Keratinocyte (primary cell): ENCODE results near the gene NTN1. TPM values are rescaled to one million over a fixed set of nuclear protein-coding genes. Genes with fewer than 3 reads are reported as not detected.

ENCODE experiments used
- DNase-seq: peaks from one replicate; pipeline ENCODE4 v3.0.0-alpha.2; 2011; ENCODE audit warnings: low read depth, missing footprints, low spot score
- FAIRE-seq: peaks from 2 replicates; lab custom pipeline; 2011; peaks lifted over from hg19 to GRCh38; lab: Jason Lieb, UNC
- H2AFZ ChIP-seq: 2 replicates; pipeline ENCODE4 v1.6.0; 2012; ENCODE audit warnings: low read length, control low read depth, inconsistent platforms; ENCODE audit not compliant: control insufficient read depth
- H3K27ac ChIP-seq: 2 replicates; pipeline ENCODE4 v1.5.1; 2011; ENCODE audit warnings: low read length; ENCODE audit not compliant: control insufficient read depth, insufficient read depth
- H3K27me3 ChIP-seq: 3 replicates; pipeline ENCODE4 v1.6.0; 2011; ENCODE audit warnings: low read length; ENCODE audit not compliant: control insufficient read depth, insufficient read depth; ENCODE audit errors: extremely low read depth
- H3K36me3 ChIP-seq, 2 experiments: 2 replicates in 1 of 2; 3 replicates in 1 of 2; pipeline ENCODE4 v1.5.1; 2011; ENCODE audit warnings: low read length in 2 of 2, mild to moderate bottlenecking in 1 of 2; ENCODE audit not compliant: control insufficient read depth in 2 of 2, insufficient read depth in 2 of 2; ENCODE audit errors: extremely low read depth in 1 of 2
- H3K4me1 ChIP-seq: 3 replicates; pipeline ENCODE4 v1.5.1; 2011; ENCODE audit warnings: low read length; ENCODE audit not compliant: control insufficient read depth, insufficient read depth; ENCODE audit errors: extremely low read depth
- H3K4me2 ChIP-seq: 3 replicates; pipeline ENCODE4 v1.6.0; 2011; ENCODE audit warnings: low read depth, low read length; ENCODE audit not compliant: control insufficient read depth, insufficient read depth; ENCODE audit errors: extremely low read depth
- H3K4me3 ChIP-seq, 3 experiments: fragments of 200-600 bp in 1 of 3; sonication (generic) in 1 of 3; 2 replicates in 2 of 3; 3 replicates in 1 of 3; pipeline ENCODE4 v1.5.1; 2011 to 2016; ENCODE audit warnings: low read length in 3 of 3, mild to moderate bottlenecking in 3 of 3, control low read depth in 2 of 3, inconsistent platforms in 1 of 3, low read depth in 1 of 3, mixed read lengths in 1 of 3, mixed run types in 1 of 3, moderate library complexity in 1 of 3; ENCODE audit not compliant: control insufficient read depth in 2 of 3, insufficient read depth in 2 of 3; ENCODE audit errors: extremely low read depth in 1 of 3
- H3K79me2 ChIP-seq: 2 replicates; pipeline ENCODE4 v1.6.0; 2012; ENCODE audit warnings: low read length; ENCODE audit not compliant: control insufficient read depth, insufficient read depth
- H3K9ac ChIP-seq: 3 replicates; pipeline ENCODE4 v1.6.0; 2011; ENCODE audit warnings: low read length; ENCODE audit not compliant: control insufficient read depth, insufficient read depth; ENCODE audit errors: extremely low read depth
- H3K9me1 ChIP-seq: 3 replicates; pipeline ENCODE4 v1.6.0; 2011; ENCODE audit warnings: low read length; ENCODE audit not compliant: control insufficient read depth, insufficient read depth; ENCODE audit errors: extremely low read depth
- H3K9me3 ChIP-seq: 2 replicates; pipeline ENCODE4 v1.5.1; 2012; ENCODE audit warnings: low read depth, low read length; ENCODE audit not compliant: control insufficient read depth
- H4K20me1 ChIP-seq: 3 replicates; pipeline ENCODE4 v1.6.0; 2011; ENCODE audit warnings: low read length; ENCODE audit not compliant: control insufficient read depth, insufficient read depth; ENCODE audit errors: extremely low read depth
- EZH2 ChIP-seq: IDR thresholded peaks from one replicate; pipeline ENCODE4 v1.6.1; 2012; ENCODE audit warnings: inconsistent platforms, mild to moderate bottlenecking, low read length, moderate library complexity
- dilution Hi-C: fragments of 300-500 bp; cut with MboI; formaldehyde crosslinking; loops from one replicate; pipeline ENCODE4 v1.7.0; 2020; ENCODE audit warnings: low sequenced_read_pairs; ENCODE audit not compliant: extremely low pct_ligation_motif_present
- polyA plus RNA-seq, 5 experiments: library from polyadenylated mRNA; depleted of rRNA in 3 of 5; stranded (reverse) in 3 of 5; stranded (forward) in 1 of 5; unstranded in 1 of 5; fragments of >200 nt; gene quantifications; 1 replicate in 1 of 5; 2 replicates in 3 of 5; 3 replicates in 1 of 5; pipeline versions ENCODE4 v1.2.1 to v1.2.3, GENCODE V29; 2011 to 2012; ENCODE audit warnings: missing spikeins in 2 of 5, low read depth in 1 of 5, low replicate concordance in 1 of 5
- TF ChIP-seq, protein P1 (sequence below), 3 experiments: IDR thresholded peaks in 1 of 3; conservative IDR thresholded peaks in 1 of 3; optimal IDR thresholded peaks in 1 of 3; 2 replicates in 2 of 3; 3 replicates in 1 of 3; pipeline versions ENCODE3 to v1.5.1; 2011; ENCODE audit warnings: low read length in 3 of 3, mild to moderate bottlenecking in 3 of 3, moderate library complexity in 2 of 3, control low read depth in 1 of 3, inconsistent platforms in 1 of 3; ENCODE audit not compliant: insufficient read depth in 2 of 3; ENCODE audit errors: extremely low read depth in 1 of 3

The NTN1 gene
- polyA plus RNA-seq, 1 donor (not counting 4 experiments of a cell fraction or from before 2014, with no cell fraction given) = 0.10 TPM

- no peak for FAIRE-seq
- no peak overlapping the region for H3K4me3 ChIP-seq
- dilution Hi-C loops = no loop called here
These were observed 34.0 kb downstream of the NTN1 start for GRCh38 chr17:9055281-9055680.

DNA sequence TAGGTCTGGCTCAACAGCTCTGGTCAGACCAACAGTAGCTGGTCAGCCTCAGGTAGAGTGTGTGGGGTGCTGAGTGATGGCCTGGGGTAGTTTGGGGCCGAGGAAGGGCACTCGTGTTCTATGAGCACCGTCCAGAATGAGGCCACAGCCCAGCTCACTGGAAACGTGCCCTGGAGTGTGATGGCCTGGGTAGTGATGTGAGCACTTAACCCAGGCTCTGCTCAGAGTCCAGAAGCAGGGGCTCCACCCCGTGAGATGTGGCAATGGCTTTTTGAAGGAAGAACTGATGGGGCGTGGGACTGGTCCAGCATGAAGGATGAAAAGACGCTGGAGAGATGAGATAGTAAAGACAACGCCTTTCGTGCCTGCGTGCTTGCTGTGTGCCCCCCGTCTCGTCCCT, 35.3 kb downstream of the NTN1 start:
- TF ChIP-seq EZH2 = no peak
- TF ChIP-seq, protein P1, sequence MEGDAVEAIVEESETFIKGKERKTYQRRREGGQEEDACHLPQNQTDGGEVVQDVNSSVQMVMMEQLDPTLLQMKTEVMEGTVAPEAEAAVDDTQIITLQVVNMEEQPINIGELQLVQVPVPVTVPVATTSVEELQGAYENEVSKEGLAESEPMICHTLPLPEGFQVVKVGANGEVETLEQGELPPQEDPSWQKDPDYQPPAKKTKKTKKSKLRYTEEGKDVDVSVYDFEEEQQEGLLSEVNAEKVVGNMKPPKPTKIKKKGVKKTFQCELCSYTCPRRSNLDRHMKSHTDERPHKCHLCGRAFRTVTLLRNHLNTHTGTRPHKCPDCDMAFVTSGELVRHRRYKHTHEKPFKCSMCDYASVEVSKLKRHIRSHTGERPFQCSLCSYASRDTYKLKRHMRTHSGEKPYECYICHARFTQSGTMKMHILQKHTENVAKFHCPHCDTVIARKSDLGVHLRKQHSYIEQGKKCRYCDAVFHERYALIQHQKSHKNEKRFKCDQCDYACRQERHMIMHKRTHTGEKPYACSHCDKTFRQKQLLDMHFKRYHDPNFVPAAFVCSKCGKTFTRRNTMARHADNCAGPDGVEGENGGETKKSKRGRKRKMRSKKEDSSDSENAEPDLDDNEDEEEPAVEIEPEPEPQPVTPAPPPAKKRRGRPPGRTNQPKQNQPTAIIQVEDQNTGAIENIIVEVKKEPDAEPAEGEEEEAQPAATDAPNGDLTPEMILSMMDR (optimal IDR thresholded peaks at IDR 0.05 in 1 of 3, IDR thresholded peaks at IDR 0.05 in 1 of 3, conservative IDR thresholded peaks at IDR 0.05 in 1 of 3; ENCODE audit: extremely low read depth in 1 of 3, insufficient read depth in 2 of 3, low read length in 3 of 3) = no peak
- Histone ChIP-seq H3K9me1 (no peaks in the 10 kb centered on the region), H3K36me3 (no peaks in the 10 kb centered on the region), H3K27me3 (no peaks in the 10 kb centered on the region), H2AFZ (no peak overlapping the region), H3K4me3 (no peak overlapping the region), H4K20me1 (no peaks in the 10 kb centered on the region), H3K79me2 (no peaks in the 10 kb centered on the region), H3K9ac (no peak overlapping the region), H3K4me1 (peaks cover 4% of the 10 kb centered on the region), H3K27ac (no peak overlapping the region), H3K4me2 (no peak overlapping the region), H3K9me3 (no peaks in the 10 kb centered on the region)
- dilution Hi-C loops = no loop called here
- DNase-seq (no peak), FAIRE-seq (no peak)

More at GRCh38 chr17:9055281-9055680, 34.0 kb downstream of the NTN1 start:
- TF ChIP-seq, protein P1 (optimal IDR thresholded peaks at IDR 0.05 in 1 of 3, IDR thresholded peaks at IDR 0.05 in 1 of 3, conservative IDR thresholded peaks at IDR 0.05 in 1 of 3; ENCODE audit: extremely low read depth in 1 of 3, insufficient read depth in 2 of 3, low read length in 3 of 3) = no peak
- no peak for TF ChIP-seq EZH2
- Histone ChIP-seq H3K9me3 (no peaks in the 10 kb centered on the region), H4K20me1 (no peaks in the 10 kb centered on the region), H3K36me3 (no peaks in the 10 kb centered on the region), H3K79me2 (no peaks in the 10 kb centered on the region), H3K4me2 (no peak overlapping the region), H3K9me1 (no peaks in the 10 kb centered on the region), H3K4me1 (peaks cover 11% of the 10 kb centered on the region), H3K27ac (no peak overlapping the region), H3K9ac (no peak overlapping the region), H3K27me3 (no peaks in the 10 kb centered on the region), H2AFZ (no peak overlapping the region)
- DNase-seq = no peak
